ENCODE measurements around the gene ACACA.

- TF ChIP-seq CTCF (IDR thresholded peaks at IDR 0.05) (no peak), POLR2A (IDR thresholded peaks at IDR 0.05) (no peak), EP300 (IDR thresholded peaks at IDR 0.05) (no peak), POLR2AphosphoS5 (IDR thresholded peaks at IDR 0.05) (no peak)
Observed at GRCh38 chr17:37225465-37225864, 181.2 kb downstream of the ACACA start.

Measured in suprapubic skin (tissue), 4 donors.